Left renal pelvis (tissue), 4 donors: ENCODE results near the gene SLC23A1. TPM values are rescaled to one million over a fixed set of nuclear protein-coding genes. Genes with fewer than 3 reads are reported as not detected.
"Not testable (repeated sequence)": the region's sequence is repeated elsewhere in the genome, so short reads cannot be mapped to it uniquely, and the experiment has no call there.

Experiments used
- DNase-seq, 4 donors: peaks; one replicate each; pipeline ENCODE4 v3.0.0-alpha.2; 2013; ENCODE audit warnings: low read depth in 4 of 4, low spot score in 3 of 4
- polyA plus RNA-seq, 4 donors: library from polyadenylated mRNA; unstranded; fragments of 120-200 nt; gene quantifications; one replicate each; pipeline ENCODE4 v1.2.1, GENCODE V29; 2013; ENCODE audit not compliant: insufficient read length in 4 of 4

Gene SLC23A1
- 10 to 100 TPM in 2 of 4 donors, 1 to 10 TPM in 2; 1.1 to 16.8 (median 11.9) TPM for polyA plus RNA-seq

DNA sequence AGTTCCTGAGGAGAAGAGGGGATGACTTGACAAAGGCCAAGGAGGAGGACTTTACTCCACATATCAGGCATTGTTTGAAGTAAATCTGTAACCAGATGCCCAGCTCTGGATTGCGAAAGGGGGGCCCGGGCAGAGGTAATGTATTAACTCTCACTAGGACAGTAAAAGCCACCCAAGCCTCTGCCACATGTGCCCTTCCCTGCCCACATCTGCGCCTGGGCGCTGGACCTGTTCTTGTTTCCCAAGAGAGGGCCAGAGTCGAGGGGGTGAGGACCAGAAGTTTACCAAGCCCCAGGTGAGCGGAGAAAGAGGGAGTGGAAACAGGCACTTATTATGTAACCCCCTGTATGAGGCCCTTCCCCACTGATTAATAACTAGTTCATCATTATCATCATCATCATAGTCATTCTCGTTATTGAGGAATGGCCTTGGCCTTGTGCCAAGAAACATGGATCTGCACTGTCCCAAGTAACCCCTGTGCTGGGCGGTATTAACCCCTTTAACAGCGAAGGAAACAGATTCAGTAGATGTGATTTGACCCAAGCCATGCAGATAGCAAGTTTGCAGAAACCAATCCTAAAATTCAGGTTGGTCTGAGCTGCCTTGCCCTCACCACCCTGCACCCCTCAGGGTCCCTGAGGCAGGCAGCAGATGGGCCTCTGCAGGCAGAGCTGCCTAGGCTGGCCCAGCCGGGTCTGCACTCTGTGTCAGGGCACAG, at the start of gene SLC23A1:
Gene SLC23A1 (minus strand): TSS at position 23 of the 718 bp plus-strand sequence. CDS start 44 bp downstream, outside the sequence.
- DNase-seq, result no peak

DNA sequence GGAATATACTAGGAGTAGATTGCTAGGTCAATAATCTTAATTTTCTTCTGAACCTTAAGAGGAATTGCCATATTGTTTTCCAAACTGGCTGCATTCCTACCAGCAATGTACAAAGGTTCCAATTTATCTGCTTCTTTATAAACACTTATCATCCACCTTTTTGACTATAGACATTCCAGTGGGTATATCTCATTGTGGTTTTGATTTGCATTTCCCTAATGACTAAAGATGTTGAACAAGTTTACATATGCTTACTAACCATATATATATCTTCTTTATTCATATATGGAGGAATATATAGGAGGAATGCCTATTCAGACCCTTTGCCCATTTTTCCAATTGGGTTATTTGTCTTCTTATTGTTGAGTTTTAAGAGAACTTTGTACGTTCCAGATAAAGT, 48.6 kb upstream of the SLC23A1 start:
- DNase-seq, result no peak

DNA sequence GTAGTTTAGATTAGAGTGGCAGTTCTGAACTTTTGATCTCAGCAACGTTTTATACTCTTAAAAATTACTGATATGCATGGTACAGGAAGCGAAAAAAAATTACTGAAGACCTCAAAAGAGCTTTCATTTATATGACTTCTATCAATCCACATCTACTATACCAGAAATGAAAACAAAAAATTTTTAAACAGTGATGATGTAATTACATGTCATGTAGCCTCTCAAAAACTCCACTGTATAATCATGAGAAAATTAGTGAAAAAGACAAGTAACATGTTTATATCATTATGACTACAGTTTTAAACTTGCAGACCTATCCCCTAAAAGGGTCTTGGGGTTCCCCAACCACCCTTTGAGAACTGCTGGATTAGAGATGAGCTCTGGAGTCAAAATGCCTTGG, 46.9 kb upstream of the SLC23A1 start:
- no peak for DNase-seq

DNA sequence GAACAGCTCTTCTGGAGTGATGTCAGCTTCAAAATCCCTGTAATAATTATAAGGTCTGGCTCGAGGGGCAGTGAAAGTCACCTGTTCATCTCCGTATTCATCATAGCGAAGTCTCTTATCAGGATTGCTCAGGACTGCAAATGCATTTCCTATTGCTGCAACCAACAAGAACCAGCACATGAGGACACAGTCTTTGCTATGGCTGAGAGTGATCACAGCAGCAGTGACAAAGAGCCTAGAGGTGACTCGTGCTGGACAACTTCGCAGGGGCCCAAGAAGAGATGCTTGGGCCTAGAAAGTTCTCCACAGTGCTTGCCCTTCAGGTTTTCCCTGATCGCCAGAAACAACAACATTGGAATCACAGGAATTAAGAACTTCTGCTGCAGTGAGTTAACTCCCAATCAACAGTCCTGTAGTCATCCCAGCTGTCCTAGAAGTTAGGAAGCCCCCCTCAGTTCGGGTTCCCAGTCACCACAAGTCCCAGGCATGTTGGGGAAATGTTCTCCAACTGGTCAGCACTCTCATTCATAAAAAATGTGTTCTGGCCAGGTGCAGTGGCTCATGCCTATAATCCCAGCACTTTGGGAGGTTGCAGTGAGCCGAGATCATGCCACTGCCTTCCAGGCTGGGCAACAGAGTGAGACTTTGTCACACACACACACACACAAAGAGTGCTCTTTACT, 43.2 kb upstream of the SLC23A1 start:
- DNase-seq, result no peak

DNA sequence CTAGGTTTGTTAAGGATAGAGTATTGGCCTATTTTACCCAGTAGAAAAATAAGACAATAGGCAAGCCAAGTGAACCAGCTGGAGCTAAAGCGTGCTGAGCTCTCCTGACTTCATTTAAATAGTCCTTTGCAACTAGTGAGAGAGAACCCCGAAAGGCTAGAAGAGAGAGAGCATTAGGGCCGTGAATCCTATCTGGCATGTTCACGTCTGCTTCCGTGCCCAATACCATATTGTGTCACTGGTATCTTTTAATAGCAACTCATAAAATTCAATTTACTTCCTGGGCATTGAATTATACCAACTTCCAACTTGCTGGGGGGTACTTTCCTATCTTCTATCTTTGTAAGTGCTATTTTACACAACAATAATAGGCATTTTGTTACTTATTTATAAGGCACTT, 42.4 kb upstream of the SLC23A1 start:
- DNase-seq, result no peak

DNA sequence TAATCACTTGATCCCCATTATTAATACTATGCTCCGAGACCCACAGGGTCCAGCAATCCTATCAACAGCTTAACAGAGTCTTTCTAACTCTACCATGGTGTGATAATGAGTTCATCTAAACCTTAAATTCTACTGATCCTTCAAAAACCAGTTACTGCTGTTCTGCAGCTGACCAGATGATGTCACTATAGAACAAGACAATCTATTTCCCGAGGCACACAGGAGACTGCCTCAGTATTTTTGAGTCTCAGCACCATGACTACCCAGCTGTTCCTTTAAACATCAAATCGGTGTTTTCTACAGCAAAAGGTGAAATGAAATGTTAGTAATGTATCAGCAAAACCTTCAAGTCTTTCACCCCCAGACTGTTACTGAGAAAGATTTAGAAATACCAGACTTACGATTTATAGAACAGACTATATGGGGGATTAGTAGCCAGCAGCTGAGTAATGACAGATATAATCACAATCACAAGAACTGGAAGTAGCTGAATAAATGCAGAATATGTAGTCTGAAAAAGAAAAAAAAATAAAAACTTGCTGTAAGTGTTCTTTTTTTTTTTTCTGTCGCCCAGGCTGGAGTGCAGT, 39.3 kb upstream of the SLC23A1 start:
- DNase-seq, result peak in 1 of 4 donors; percentile 42

DNA sequence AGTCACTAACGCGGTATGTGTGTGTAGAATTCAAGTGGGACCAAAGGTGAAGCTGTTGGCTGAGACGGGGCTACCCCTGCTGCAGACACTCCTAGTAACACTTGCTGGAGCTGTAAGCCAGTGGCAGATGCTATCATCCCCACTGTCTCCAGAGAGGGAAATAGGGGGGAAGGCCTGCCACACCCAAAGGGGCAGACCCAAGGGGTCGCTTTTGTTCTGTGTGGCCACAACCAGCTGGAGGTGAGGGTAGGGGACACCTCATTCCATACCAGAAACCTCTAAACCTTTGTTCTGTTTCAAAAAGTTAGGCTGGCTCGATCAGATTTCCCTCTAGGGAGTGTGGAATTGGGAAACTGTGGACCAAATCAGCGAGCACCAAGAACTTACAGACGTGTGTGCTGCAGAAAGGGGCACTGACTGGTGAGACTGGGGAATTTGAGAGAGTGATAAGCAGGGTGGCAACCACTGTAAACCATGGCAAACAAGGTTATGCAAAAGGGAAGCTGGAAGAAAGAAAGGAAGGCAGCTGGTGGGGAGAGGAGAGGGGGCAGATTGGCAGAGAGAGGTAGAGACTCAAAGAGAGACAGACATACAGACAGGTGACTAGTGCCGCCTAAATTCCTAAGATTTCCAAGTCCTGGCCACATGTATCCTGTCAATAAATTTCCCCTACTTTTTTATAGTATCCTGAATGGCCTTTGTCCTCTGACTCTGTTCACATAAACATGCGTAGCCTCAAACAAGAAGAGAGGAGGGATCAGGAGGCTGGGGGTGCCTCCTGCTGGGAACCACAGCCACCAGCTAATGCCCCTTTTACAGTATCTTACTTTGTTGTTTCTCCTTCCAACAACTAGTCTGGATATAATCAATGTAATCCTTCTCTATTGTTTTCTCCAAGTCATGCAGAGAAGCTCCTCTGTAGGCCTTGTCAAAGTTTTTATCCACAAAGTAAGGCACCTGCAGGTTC, 36.4 kb upstream of the SLC23A1 start:
- no peak for DNase-seq

DNA sequence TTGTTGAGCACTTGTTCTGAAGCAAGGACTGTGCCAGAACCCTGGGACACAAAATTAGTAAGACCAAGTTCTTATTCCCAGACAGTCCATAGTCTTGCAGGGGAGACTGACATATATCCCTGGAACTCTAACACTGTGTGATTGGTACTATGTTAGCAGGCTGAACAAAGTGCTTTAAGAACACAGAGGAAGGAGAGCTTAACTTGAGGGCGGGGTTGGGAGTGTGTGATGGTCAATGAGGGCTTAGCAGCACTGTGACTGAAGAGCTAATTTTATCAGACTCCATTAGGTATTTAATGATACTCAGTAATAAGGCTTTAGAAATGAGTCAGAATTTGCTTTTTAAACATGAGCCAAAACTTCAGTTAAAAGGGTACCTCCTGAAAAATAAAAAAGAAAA, 35.7 kb upstream of the SLC23A1 start:
- no peak for DNase-seq

DNA sequence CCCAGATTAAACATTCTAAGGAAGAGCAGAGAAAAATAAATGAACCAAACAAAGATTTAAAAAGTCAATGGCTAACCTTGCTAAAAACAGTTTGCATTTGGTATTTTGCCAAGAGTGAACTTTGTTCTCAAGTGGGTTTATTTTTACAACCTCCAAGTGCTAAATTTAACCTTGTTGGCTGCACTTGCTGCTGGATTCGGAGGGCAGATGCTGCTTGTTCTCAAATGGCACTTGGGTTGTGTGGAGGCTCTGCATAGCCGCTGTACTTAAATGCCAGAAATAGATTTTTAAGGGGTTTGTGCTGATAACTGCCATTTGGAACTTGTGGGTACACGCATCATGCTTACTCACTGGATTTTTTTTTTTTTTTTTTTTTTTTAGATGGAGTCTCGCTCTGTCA, 34.1 kb upstream of the SLC23A1 start:
- DNase-seq, result no peak

DNA sequence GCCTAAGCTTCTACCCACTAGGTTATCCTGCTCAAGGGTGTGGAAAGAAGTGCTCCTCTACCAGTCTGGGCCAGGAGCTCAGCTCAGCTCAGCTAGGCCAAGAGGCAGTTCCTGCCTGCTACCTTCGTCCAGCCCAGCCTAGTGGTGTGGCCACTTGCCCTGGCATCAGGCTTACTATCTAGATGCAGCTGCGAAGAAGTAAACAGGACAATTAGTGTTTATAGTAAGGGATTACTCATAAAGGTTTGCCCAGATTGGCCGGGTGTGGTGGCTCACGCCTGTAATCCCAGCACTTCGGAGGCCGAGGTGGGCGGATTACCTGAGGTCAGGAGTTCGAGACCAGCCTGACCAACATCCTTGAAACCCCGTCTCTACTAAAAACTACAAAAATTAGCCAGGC, 33.6 kb upstream of the SLC23A1 start:
- no peak for DNase-seq

DNA sequence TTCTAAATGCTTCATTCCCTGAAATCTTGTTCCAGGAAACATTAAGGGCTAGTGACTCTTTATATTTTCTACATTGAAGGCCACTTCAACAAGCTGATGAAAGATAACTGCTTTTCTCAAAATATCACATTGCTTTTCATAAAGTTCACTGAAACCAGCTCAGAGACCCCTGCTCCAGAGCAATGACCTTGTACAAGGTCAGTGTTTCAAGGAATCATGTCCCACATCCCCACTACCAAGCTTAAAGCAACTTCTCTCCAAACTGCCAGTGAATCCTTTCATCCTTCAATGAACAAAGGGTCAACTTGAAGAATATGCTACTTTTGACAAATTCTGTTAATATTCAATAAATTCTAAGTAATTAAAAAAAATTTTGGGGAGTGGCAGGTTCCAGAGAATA, 32.8 kb upstream of the SLC23A1 start:
- no peak for DNase-seq

DNA sequence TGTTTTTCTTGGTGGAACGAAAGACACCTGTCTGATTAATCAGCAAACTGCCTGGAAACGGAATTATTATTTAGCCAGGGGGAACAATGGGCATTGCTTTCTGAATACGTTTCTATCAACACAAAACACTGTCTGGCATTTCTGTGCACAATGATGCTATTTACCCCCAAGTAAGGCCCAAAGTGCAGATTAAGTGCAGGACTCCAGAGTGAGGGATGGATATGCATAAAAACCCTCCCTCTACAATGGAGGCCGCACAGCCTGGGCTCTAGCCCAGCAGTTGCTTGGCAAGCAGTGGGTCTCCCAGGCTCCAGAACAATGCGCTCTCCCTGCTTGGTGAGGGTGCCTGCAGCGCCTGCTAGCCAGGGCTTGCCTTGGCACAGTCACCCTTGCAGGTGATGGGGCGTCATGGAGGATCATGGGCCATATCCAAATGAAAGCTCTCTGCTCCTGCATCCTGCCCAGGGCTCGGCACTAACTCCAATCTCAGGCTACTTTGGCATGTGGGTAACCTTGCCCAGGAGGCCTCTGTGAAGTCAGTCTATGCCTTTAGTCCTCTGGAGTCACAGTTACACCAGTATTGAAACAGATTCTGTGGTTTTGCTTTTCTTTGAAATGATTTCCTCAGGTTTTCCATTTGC, 32.2 kb upstream of the SLC23A1 start:
- no peak for DNase-seq

DNA sequence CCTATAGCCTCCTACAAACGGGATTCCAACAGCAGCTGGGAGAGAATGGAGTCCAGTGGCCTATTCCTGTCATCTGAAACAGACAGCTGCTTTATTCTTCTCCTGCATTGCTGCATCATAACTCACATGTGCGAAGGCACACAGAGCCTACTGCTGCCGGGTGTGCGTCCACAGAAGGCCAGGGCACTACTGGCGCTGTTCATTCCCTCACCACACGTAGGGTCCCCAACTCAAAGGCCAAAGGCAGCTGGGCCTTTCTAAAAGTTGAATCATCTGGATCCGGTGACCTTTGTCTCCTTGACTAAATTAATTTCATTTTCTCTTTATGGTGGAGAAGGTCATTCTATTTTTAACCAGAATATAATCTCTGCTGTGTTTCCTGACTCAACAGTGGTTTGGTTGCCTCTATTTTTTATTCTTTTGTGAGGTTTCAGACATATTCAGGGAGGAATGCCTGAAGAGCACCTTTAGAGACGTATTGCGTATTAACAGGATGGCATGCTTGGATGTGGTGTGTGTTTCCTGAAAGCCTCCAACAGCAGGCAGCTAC, 31.6 kb upstream of the SLC23A1 start:
- no peak for DNase-seq

DNA sequence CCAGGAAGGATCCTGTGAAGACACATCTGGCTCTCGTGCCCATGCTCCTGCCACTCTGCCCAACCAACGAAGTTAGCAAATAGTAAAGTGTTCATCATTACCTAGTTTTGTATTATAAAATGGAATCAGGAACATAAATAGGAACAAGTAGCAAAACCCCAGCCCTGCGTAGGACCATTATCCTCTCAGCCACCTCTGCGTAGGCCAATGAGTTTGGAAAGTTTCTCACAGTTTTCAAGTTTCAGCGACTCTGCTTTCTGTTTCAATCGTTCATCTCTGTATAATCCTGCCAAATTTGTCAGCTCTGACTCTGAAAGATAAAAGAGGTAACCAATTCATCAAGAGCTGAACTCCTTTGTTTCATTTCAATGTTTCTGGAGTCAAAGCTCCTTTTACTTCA, 30.9 kb upstream of the SLC23A1 start:
- DNase-seq, result no peak

DNA sequence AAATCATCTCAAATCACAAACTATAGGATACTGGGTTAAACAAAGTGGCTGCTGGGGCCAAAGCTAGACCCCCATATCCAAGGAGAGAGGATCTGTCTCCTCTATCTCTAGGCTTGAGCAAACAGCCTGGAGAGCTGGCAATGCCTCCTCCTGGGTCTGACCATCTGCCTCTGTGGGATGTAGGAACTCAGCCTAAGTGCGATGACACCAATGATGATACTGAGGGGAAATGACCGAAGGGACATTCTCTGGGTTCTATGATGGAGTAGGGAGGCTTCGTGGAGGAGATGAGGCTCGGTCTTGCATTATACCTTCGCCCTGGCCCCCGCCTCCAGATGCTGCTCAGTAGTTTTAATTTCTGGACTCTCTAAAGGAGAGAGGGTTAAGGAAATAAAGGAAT, 30.1 kb upstream of the SLC23A1 start:
- no peak for DNase-seq

DNA sequence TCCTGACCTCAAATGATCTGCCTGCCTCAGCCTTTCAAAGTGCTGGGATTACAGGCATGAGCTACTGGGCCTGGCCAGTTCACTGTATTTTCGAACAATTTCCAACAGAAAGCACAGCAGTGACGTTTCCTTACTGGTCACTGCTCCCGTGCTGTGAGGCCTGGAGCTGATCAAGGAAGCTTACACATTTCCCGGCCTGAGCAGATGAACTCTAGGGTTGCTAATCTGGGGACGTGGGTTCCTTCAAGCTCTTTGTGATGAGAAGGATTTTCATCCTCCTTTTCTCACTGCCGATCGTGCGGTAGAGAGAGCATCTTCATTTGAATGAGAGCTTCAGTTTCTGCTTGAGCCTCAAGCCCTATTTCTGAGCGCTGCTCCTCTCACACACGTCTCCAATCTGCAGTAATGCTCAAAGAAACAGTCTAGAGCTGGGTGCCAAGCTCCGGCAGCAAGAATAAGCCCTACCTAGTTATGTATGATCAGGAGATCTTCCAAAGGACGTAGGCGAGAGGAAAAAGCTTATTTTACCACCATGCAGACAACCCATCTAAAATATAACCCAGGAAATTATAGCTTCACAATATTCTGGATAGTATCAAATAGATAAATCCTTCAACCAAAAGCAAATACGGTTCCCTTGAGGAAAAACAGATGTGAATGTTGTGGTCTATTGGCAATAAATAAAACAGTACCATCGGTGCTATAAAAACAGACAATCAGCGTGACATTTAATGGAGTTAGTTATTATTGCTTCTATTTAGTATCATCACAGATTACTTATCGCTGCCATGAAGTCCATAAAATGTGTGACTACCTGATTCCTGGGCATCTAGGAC, 28.1 kb upstream of the SLC23A1 start:
- DNase-seq, result no peak

DNA sequence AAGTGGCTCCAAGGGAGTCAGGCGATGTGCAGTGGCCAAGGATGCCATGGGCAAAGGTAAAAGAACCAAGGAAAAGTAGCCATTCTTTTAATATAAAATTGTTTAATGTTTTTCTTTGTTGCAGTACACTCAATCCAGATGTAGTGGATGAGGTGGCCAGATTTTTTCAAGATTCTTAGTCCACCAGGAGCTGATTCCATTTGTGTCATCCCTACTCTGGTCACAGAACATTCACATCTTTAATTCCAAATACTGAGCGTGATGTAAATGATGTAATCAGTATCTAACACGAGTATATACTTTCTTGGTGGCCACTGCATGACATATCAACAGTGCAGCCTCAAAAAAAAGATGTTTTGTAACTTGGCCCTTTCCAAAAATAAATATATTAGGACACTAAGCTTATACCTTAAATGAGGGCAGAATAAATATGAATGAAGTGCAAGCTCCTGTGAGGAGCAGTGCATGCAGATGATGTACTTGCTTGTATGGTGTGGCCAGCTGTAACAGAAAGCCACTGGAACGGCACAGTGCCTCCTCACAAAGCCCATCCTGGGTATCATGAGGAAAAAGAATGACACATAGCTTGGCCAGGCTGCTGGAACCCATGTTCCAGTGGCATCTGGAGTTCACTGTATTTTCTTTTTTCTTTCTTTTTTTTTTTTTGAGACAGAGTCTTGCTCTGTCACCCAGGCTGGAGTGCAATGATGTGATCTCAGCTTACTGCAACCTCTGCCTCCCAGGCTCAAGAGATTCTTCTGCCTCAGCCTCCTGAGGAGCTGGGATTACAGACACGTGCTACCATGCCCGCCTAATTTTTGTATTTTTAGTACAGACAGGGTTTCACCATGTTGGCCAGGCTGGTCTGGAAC, 27.3 kb upstream of the SLC23A1 start:
- DNase-seq, result no peak

DNA sequence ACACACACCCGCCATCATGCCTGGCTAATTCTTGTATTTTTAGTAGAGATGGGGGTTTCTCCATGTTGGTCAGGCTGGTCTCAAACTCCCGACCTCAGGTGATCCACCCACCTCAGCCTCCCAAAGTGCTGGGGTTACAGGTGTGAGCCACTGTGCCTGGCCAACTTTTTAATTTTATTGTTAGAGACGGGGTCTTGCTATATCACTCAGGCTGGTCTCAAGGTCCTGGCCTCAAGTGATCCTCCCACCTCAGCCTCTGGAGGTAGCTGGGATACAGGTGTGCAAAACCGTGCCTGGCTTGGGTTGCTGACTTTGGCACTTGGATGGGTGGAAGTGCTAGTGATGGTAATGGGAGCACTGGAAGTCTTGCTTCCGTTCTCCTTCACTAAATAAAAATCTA, 26.0 kb upstream of the SLC23A1 start:
- DNase-seq, result not testable (repeated sequence)
